NCI-H2107 (cell line): ENCODE data around the gene KLHDC8A.
"Not testable (repeated sequence)": the region's sequence is repeated elsewhere in the genome, so short reads cannot be mapped to it uniquely, and the experiment has no call there.

Experiments used
- DNase-seq: peaks from one replicate; lab custom pipeline; 2025; lab: John Stamatoyannopoulos, UW

Gene KLHDC8A, protein sequence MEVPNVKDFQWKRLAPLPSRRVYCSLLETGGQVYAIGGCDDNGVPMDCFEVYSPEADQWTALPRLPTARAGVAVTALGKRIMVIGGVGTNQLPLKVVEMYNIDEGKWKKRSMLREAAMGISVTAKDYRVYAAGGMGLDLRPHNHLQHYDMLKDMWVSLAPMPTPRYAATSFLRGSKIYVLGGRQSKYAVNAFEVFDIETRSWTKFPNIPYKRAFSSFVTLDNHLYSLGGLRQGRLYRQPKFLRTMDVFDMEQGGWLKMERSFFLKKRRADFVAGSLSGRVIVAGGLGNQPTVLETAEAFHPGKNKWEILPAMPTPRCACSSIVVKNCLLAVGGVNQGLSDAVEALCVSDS

DNA sequence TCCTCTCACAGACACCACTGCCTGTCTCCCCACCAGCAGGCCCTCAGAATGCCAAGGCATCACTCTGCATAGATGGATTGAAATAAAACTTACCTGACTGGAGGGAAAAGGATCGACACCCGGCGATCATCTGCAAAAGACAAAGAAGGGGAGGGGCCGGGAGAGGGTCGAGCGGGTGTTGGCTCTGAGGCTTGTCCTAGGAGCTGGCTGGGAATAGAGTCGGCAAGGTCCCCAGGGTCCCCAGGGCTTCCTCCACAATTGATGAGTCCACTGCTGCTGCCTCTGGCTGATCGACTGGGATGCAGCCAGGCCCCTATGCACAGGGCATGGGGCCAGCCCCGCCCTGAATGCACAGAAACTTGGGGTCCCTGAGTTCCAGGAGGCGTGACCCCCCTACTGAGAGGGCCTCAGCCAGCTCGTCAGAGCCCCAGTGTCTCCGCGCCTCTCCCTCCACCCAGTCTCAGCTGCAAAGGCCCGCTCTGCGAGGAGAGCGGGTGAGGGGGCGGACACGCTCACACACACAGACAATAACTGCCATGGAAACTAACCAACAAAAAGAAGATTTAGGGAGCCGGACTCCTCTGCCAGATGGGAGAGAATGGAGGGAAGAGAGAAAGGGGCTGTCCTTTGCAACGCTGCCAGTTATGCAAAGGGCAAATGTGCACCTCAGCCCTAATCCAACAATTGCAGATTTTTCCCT, at the start of gene KLHDC8A:
Gene KLHDC8A, minus strand, starts transcription at position 483 of the 700 bp plus-strand sequence. CDS start 13,318 bp downstream, outside the sequence.
- DNase-seq = no peak

DNA sequence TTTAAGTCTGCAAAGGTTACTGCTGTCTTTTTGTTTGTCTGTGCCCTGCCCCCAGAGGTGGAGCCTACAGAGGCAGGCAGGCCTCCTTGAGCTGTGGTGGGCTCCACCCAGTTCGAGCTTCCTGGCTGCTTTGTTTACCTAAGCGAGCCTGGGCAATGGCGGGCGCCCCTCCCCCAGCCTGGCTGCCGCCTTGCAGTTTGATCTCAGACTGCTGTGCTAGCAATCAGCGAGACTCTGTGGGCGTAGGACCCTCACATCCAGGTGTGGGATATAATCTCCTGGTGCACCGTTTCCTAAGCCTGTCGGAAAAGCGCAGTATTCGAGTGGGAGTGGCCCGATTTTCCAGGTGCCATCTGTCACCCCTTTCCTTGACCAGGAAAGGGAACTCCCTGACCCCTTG, 49.5 kb upstream of the KLHDC8A start:
- DNase-seq = not testable (repeated sequence)

DNA sequence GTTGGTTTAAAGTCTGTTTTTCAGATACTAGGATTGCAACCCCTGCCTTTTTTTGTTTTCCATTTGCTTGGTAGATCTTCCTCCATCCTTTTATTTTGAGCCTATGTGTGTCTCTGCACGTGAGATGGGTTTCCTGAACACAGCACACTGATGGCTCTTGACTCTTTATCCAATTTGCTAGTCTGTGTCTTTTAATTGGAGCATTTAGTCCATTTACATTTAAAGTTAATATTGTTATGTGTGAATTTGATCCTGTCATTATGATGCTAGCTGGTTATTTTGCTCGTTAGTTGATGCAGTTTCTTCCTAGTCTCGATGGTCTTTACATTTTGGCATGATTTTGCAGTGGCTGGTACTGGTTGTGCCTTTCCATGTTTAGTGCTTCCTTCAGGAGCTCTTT, 47.8 kb upstream of the KLHDC8A start:
- DNase-seq = not testable (repeated sequence)

GRCh38 chr1:205398586-205398985, 41.9 kb upstream of the KLHDC8A start:
- no peak for DNase-seq

DNA sequence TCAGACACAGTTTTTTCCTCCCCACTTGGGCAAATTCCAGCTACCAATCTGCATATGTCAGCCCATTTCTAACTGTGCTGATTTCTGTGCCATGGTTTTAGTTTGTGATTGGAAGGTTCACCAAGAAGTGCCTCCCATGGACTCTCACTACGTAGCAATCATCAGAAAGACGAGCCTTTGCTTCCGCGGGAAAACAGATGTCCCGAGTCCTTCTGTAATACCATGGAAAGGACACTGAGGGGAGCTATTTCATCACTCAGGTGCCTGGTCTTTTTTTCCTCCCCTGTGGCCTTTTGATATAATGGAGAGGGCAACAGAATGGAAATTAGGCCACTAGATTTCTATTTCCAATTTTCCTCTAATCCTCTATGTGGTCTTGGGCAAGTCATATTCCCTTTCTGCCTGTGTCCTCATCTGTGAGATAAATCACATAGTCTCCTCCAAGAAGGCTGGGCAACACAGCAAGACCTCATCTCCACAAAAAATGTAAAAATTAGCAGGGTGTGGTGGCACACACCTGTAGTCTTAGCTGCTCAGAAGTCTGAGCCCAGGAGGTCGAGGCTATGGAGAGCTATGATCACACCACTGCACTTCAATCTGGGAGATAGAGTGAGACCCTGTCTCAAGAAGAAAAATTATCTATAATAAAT, 40.4 kb upstream of the KLHDC8A start:
- peak; percentile 84 for DNase-seq

GRCh38 chr1:205395616-205396015, 38.9 kb upstream of the KLHDC8A start:
- no peak for DNase-seq

GRCh38 chr1:205392650-205393049, 35.9 kb upstream of the KLHDC8A start:
- DNase-seq = no peak

GRCh38 chr1:205391386-205391785, 34.7 kb upstream of the KLHDC8A start:
- no peak for DNase-seq

- no peak for DNase-seq
These were observed 31.1 kb upstream of the KLHDC8A start for GRCh38 chr1:205387845-205388244.

DNA sequence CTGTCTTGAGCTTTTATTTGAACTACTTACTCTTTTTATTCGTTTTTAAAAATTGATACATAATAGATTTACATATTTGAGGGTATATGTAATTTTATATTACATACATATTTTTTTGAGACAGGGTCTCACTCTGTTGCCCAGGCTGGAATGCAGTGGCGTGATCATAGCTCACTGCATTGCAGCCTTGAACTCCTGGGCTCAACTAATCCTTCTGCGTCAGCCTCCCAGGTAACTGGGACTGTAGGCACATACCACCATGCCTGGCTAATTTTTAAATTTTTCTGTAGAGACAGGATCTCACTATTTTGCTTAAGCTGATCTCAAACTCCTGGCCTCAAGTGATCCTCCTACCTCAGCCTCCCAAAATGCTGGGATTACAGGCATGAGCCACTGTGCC, 26.3 kb upstream of the KLHDC8A start:
- DNase-seq = not testable (repeated sequence)

GRCh38 chr1:205382561-205382960, 25.8 kb upstream of the KLHDC8A start:
- DNase-seq = peak; percentile 81

DNA sequence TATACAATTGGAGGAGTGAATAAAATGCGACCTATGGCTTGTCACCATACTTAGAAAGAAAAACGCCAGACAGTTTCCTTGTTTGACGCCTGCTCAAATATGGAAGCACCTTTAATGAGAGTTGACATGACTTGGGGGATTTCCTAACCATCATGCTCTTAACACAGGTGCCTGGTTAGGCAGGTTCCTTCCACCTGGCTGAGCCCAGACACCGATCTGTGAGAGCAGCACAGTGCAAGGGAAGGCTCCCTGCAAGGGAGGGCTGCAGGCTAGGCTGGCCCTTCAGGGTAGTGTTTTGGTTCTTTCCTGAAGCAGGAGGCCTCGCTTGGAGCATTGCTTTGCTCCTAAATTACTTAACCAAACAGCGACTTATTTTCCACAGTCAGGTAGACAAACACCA, 24.6 kb upstream of the KLHDC8A start:
- DNase-seq = no peak

DNA sequence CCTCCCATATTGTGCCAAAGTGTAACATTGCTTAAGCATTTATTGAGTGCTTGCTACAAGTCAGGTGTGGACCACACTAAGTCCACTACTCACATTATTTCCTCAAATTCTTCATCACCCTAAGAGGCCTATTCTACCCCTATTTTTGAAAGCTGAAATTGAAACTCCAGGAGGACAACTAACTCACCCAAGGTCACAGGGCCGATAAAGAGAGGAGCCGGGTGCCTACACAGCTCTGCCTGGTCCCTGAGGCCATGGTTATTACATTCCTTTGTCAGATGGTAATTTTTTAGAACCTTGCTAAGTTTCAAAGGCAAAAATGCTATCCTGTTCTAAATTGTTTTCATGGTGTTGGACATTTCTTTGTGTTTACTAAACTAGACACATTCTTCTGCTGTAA, 24.2 kb upstream of the KLHDC8A start:
- DNase-seq = no peak

DNA sequence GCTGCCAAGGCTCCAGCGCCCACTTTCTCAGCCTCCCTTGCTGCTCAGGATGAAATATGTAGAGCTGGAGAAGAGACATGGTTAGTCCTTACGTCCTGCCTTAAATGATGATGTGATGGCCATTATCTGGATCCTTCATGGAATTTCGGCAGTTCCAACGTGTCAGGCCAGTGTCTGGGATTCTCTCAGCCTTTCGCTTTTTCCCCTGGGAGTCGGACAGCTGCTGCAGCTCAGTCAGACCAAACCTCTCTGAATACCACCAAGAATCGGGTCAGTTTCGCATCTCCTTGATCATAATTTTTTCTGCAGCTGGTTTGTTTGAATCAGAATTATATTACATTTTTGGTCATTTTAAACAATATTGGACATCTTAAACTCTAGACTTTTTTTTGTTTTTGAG, 22.3 kb upstream of the KLHDC8A start:
- DNase-seq = no peak

DNA sequence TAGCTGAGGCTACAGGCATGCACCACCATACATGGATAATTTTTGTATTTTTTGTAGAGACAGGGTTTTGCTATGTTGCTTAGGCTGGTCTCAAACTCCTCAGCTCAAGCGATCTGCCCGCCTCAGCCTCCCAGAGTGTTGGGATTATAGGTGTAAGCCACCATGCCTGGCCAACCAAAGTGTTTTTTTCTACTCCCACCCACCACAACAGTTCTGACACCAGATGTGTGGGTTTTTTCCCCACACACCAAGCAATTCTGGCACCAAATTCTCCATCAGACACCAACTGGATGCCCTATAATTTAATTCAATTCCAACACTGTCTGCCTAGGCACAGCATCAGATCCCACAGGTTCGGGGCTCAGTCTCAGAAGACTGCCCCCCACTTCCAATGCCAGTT, 20.6 kb upstream of the KLHDC8A start:
- no peak for DNase-seq

DNA sequence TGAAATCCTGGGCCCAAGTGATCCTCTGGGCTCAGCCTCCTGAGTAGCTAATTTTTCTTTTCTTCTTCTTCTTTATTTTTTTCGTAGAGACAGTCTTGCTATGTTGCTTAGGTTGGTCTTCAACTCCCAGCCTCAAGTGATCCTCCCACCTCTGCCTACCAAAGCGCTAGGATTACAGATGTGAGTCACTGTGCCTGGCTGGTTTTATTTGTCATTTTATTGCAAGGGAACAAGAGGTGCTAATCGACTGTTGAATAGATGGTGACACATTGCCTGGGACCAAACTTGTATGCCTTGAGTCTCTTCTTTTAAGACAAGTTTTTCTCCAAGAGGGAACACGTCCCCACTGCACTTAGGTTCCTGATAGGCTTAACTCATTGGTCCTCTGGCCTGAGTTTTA, 20.0 kb upstream of the KLHDC8A start:
- no peak for DNase-seq

GRCh38 chr1:205375835-205376545, 19.3 kb upstream of the KLHDC8A start:
- DNase-seq = peak; percentile 16

DNA sequence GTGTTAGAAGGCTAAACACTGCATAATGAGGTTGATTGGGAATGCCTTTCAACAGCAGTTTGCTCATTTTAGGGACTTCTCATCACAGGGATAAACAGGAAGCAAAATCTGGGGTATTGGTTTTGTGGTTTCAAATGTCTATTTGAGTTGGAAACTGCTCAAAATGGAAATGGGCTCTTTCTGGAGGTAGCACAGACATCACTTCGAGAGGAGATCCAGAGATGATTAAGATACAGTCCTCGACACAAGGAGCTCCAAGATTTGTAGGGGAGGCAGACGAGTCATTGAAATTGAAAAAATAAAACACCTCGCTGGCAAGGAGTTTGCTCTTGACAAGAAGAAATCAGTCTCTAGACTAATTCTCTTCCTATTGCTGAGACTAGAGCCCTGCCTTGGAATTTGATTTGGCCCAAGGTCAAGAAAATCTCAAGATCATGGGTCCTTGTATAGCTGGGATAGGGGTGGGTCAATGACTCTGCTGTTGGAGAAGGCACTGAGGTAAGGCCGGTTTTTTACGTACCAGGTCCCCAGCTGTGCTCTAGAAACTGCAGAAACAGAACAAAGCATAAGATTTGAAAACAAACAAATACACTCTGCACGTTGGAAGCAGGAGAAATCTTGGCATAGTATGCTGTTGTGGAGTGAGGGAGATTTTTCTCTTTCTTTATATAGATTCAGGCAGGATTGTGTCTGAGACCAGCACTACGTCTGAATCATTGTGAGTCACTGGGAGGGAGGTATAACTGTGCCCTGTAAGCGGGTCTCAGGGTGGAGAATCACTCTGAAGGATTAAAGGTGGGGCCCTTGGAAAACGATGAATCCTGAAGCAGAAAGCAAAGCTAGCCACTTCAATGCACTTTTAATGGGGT, 17.7 kb upstream of the KLHDC8A start:
- no peak for DNase-seq

- DNase-seq = no peak
These were observed 17.1 kb upstream of the KLHDC8A start for GRCh38 chr1:205373798-205374175.

DNA sequence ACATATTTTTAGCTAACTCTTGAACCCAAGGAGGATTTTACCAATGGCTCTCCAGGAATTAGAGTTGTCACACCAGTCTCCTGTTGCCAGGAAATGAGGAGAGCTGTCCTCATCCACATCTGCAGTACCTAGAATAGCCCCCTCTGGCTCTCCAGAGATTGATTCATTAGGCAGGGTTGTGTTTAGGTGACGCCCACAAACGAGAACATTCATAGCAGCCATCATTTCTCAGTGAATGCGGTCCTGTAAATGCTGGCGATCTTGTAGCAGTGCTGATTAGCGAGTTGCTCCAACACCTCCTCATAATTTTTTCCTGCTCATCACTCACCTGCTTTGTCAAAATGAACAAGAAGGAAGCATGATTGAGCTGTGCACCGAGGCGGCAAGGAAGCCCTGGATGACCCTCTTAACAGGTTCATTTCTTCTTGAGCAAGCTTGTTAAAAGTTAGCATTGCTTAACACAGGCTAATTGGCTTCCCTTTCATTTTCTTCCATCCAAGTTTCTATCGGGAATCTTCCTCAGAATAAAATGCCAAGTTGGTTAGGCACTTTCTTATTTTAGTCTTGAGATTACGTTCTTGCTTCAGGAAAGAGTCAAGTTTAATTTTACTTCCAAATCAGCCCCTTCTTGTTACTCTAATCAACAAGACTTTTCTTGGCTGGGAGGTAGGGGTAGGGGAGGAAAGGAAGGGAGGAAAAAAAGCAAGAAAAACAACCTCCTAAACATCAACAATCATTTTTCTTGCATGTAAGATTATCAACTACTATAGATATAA, 16.5 kb upstream of the KLHDC8A start:
- no peak for DNase-seq
